ENCODE data around the gene RLF.

The RLF gene

GRCh38 chr1:40241362-40241761 lies 80.2 kb downstream of the RLF start:
- no peak for DNase-seq

- no peak for DNase-seq
Observed at GRCh38 chr1:40243351-40243750, 82.2 kb downstream of the RLF start.

- DNase-seq: no peak
Observed at GRCh38 chr1:40244138-40244744, 83.1 kb downstream of the RLF start.

- DNase-seq: no peak
Observed at GRCh38 chr1:40245686-40246085, 84.5 kb downstream of the RLF start.

GRCh38 chr1:40247655-40248054 lies 86.5 kb downstream of the RLF start, which contains the start of gene TMCO2:
TMCO2 (plus strand) TSS chr1:40247937; CDS start chr1:40247994, 57 bp downstream.
- DNase-seq: no peak

GRCh38 chr1:40248412-40248811 lies 87.2 kb downstream of the RLF start:
- no peak for DNase-seq

GRCh38 chr1:40251456-40251855 lies 90.3 kb downstream of the RLF start:
- no peak for DNase-seq

- DNase-seq: no peak
Observed at GRCh38 chr1:40252601-40253000, 91.4 kb downstream of the RLF start.

- DNase-seq: no peak
Observed at GRCh38 chr1:40255231-40255630, 94.0 kb downstream of the RLF start.

GRCh38 chr1:40256401-40257084 lies 95.4 kb downstream of the RLF start:
- no peak for DNase-seq

GRCh38 chr1:40257313-40257687 lies 96.1 kb downstream of the RLF start:
- DNase-seq: no peak

- peak; percentile 93 for DNase-seq
Observed at GRCh38 chr1:40257688-40258444, 96.7 kb downstream of the RLF start, which contains the start of gene ZMPSTE24. ZMPSTE24 (plus strand) TSS chr1:40258236; CDS start chr1:40258272, 36 bp downstream.

GRCh38 chr1:40258445-40258769 lies 97.2 kb downstream of the RLF start:
- no peak for DNase-seq

- no peak for DNase-seq
Observed at GRCh38 chr1:40264354-40264781, 103.2 kb downstream of the RLF start.

GRCh38 chr1:40265298-40265697 lies 104.1 kb downstream of the RLF start:
- DNase-seq: no peak

GRCh38 chr1:40265919-40266318 lies 104.7 kb downstream of the RLF start:
- no peak for DNase-seq

GRCh38 chr1:40266786-40267535 lies 105.8 kb downstream of the RLF start:
- DNase-seq: no peak

- DNase-seq: no peak
Observed at GRCh38 chr1:40267767-40268187, 106.6 kb downstream of the RLF start.

GRCh38 chr1:40268211-40268610 lies 107.0 kb downstream of the RLF start:
- no peak for DNase-seq

- DNase-seq: no peak
Observed at GRCh38 chr1:40270152-40270834, 109.1 kb downstream of the RLF start.

- no peak for DNase-seq
Observed at GRCh38 chr1:40272653-40273213, 111.5 kb downstream of the RLF start.

GRCh38 chr1:40273547-40274166 lies 112.5 kb downstream of the RLF start:
- no peak for DNase-seq

Data from activated T-cell treated with anti-CD3 and anti-CD28 coated beads, Interleukin-2, amount 50 U/mL, for 1 hour (primary cell).